Keratinocyte (primary cell): ENCODE data around the gene EMILIN3.

Experiments
- EZH2 ChIP-seq: IDR thresholded peaks from one replicate; pipeline ENCODE4 v1.6.1; 2012; ENCODE audit warnings: inconsistent platforms, mild to moderate bottlenecking, low read length, moderate library complexity
- TF ChIP-seq, protein P1 (sequence below), 3 experiments: IDR thresholded peaks in 1 of 3; conservative IDR thresholded peaks in 1 of 3; optimal IDR thresholded peaks in 1 of 3; 2 replicates in 2 of 3; 3 replicates in 1 of 3; pipeline versions ENCODE3 to v1.5.1; 2011; ENCODE audit warnings: low read length in 3 of 3, mild to moderate bottlenecking in 3 of 3, moderate library complexity in 2 of 3, control low read depth in 1 of 3, inconsistent platforms in 1 of 3; ENCODE audit not compliant: insufficient read depth in 2 of 3; ENCODE audit errors: extremely low read depth in 1 of 3

DNA sequence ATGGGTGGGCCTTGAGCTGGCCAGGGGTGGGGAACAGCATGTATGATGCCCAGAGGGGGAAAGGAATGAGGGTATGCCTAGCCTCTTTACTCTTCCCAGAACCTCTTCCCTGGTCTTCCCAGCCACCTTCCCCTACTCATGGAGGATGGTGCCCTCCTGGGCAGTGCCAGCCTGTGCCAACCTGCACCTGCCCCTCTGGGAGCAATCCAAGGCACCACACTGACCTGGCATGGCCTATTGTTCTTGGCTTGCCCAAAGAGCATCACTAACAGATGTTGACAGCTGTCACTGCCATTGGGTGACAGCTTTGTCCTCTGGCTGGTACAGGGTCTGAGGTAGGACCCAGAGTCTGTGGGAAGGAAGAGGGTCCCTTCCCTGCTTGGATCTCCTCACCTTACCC is 13.1 kb downstream of the EMILIN3 start:
- no peak for TF ChIP-seq EZH2
- TF ChIP-seq, protein P1, sequence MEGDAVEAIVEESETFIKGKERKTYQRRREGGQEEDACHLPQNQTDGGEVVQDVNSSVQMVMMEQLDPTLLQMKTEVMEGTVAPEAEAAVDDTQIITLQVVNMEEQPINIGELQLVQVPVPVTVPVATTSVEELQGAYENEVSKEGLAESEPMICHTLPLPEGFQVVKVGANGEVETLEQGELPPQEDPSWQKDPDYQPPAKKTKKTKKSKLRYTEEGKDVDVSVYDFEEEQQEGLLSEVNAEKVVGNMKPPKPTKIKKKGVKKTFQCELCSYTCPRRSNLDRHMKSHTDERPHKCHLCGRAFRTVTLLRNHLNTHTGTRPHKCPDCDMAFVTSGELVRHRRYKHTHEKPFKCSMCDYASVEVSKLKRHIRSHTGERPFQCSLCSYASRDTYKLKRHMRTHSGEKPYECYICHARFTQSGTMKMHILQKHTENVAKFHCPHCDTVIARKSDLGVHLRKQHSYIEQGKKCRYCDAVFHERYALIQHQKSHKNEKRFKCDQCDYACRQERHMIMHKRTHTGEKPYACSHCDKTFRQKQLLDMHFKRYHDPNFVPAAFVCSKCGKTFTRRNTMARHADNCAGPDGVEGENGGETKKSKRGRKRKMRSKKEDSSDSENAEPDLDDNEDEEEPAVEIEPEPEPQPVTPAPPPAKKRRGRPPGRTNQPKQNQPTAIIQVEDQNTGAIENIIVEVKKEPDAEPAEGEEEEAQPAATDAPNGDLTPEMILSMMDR (optimal IDR thresholded peaks at IDR 0.05 in 1 of 3, IDR thresholded peaks at IDR 0.05 in 1 of 3, conservative IDR thresholded peaks at IDR 0.05 in 1 of 3; ENCODE audit: extremely low read depth in 1 of 3, insufficient read depth in 2 of 3, low read length in 3 of 3), result no peak
